Loucy (cell line): ENCODE measurements around the gene AGTRAP.

Experiments
- EZH2phosphoT487 ChIP-seq: fragments of 200-600 bp; IDR thresholded peaks from 2 replicates; pipeline ENCODE4 v1.6.1; 2018; ENCODE audit warnings: antibody characterized with exemption, mild to moderate bottlenecking, moderate library complexity, borderline replicate concordance
- TF ChIP-seq, protein P1 (sequence below): fragments of 200-600 bp; sonication (generic); conservative IDR thresholded peaks from 2 replicates; pipeline ENCODE4 v1.5.1; 2014; ENCODE audit warnings: mild to moderate bottlenecking, antibody characterized with exemption, low read length

DNA sequence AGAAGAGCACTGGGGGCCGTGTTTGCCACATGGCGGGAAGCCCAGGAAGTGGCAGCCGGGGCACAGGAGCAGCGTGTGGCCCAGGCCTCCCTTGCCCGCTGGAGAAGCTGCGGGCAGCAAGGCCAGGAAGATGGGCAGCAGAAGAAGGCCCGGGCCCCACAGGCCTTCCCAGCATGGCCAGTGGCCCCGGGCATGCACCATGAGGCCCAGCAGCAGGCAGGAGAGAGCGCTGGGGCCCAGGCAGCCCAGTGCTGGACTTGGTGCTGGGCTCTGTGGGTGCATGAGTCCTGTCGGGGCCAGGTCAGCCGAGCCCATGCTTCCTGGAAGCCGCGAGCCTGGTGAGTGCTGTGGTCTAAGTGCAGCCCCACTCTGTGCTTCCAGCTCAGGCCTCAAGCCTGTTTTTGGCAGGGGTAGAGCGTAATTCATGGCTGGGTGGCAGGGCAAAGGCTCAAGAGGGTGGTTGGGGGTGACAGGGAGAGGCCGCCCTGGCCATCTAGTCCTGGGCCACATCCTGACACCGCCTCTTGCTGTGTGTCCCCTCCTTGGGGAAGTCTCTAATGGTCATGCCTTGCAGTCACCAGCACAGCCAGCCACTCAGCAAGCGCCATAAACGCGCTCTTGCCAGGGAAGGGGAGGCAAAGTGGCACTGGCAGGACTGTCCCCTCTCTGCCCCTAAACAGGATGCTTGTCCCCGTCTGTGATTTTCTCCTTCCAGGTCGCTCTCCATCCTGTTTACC is 48.5 kb downstream of the AGTRAP start:
- TF ChIP-seq, protein P1, sequence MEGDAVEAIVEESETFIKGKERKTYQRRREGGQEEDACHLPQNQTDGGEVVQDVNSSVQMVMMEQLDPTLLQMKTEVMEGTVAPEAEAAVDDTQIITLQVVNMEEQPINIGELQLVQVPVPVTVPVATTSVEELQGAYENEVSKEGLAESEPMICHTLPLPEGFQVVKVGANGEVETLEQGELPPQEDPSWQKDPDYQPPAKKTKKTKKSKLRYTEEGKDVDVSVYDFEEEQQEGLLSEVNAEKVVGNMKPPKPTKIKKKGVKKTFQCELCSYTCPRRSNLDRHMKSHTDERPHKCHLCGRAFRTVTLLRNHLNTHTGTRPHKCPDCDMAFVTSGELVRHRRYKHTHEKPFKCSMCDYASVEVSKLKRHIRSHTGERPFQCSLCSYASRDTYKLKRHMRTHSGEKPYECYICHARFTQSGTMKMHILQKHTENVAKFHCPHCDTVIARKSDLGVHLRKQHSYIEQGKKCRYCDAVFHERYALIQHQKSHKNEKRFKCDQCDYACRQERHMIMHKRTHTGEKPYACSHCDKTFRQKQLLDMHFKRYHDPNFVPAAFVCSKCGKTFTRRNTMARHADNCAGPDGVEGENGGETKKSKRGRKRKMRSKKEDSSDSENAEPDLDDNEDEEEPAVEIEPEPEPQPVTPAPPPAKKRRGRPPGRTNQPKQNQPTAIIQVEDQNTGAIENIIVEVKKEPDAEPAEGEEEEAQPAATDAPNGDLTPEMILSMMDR = no peak
- TF ChIP-seq EZH2phosphoT487 = no peak
